Psoas muscle (tissue), 8 donors: ENCODE measurements around the gene PCID2. TPM values are rescaled to one million over a fixed set of nuclear protein-coding genes. Genes with fewer than 3 reads are reported as not detected.

Experiments
- ATAC-seq, 4 donors: fragments of 200-7000 bp; cut with Tn5 transposase; one replicate each; pipeline ENCODE4 v1.9.1; 2020; ENCODE audit warnings: moderate library complexity in 3 of 4, mild to moderate bottlenecking in 2 of 4
- DNase-seq, 2 donors: peaks; one replicate each; pipeline ENCODE4 v3.0.0-alpha.2; 2020
- H3K27ac ChIP-seq: fragments of 200-600 bp; one replicate; pipeline ENCODE4 v1.8.0; 2022
- H3K27me3 ChIP-seq, 3 donors: fragments of 200-600 bp in 1 of 3; one replicate each; pipeline versions ENCODE4 v1.6.1 to v1.8.0; 2013 to 2022; ENCODE audit warnings: low read length in 2 of 3, mild to moderate bottlenecking in 2 of 3, moderate library complexity in 1 of 3; ENCODE audit not compliant: insufficient read depth in 3 of 3
- H3K36me3 ChIP-seq, 2 donors: fragments of 200-600 bp in 1 of 2; one replicate each; pipeline versions ENCODE4 v1.6.1 to v1.8.0; 2013 to 2022; ENCODE audit warnings: low read depth in 1 of 2, mild to moderate bottlenecking in 1 of 2, moderate library complexity in 1 of 2; ENCODE audit not compliant: insufficient read depth in 1 of 2
- H3K4me1 ChIP-seq: fragments of 200-600 bp; one replicate; pipeline ENCODE4 v1.8.0; 2022
- H3K4me3 ChIP-seq: fragments of 200-600 bp; one replicate; pipeline ENCODE4 v1.8.0; 2022; ENCODE audit warnings: mild to moderate bottlenecking
- H3K9me3 ChIP-seq: fragments of 200-600 bp; one replicate; pipeline ENCODE4 v1.8.0; 2022
- WGBS, 3 donors: extraction: QIAGEN DNeasy Blood & Tissue Kit; methylation state at CpG; one replicate each; pipeline versions ENCODE4 v1.1.6 to v1.1.7; 2013; 5-methylcytosine and 5-hydroxymethylcytosine counted together
- intact Hi-C, 2 donors: fragments of 100-400 bp; cut with DNase I; formaldehyde crosslinking; loops; one replicate each; pipeline versions ENCODE4 v1.11.0 to v1.14.2; 2022
- polyA plus RNA-seq, 3 donors: library from polyadenylated mRNA; stranded (reverse); fragments of 200-250 nt; gene quantifications; one replicate each; pipeline ENCODE4 v1.2.3, GENCODE V29; 2013
- total RNA-seq, 4 donors: library from RNA; stranded (reverse); fragmentation: NEBNext Ultra II Directional in 2 of 4; extraction: Animal tissue kit (Norgen Biotek cat#: 25700) in 2 of 4; gene quantifications; one replicate each; pipeline versions ENCODE4 v1.2.1 to v1.2.4, GENCODE V29; 2021 to 2023
- TF ChIP-seq, protein P1 (sequence below): fragments of 200-600 bp; IDR thresholded peaks from one replicate; pipeline ENCODE4 v1.8.0; 2022; ENCODE audit warnings: antibody characterized with exemption
- donor health status: healthy with polysubstance abuse.
- donor health status: DM: no; HTN: no; CAD: no; lungs with moderate emphysema.
- donor health status: Bipolar disorder and iron deficiency.
- donor health status: healthy.
- donor health status: DM: yes; HTN: yes; CAD: no.
- donor health status: DM: no; HTN: no; CAD: no.
- donor health status: DM: no; HTN: no; CAD: no.
- donor health status: DM: yes; HTN: yes; CAD: no.

The PCID2 gene
- total and polyA plus RNA-seq, 7 donors: 19.9 to 37.1 (median 26.6) TPM

GRCh38 chr13:113151745-113152690 is 56.5 kb downstream of the PCID2 start:
- H3K27ac ChIP-seq: peak overlapping the region; percentile 86

GRCh38 chr13:113150550-113151365 is 57.7 kb downstream of the PCID2 start:
- intact Hi-C loops: loop anchor here in 1 of 2 donors (5.0 kb wide), 1 partner anchor 113 kb away; no protein-coding TSS in a partner anchor
- no peaks in the 10 kb centered on the region for H3K36me3 ChIP-seq
- H3K9me3 ChIP-seq: no peaks in the 10 kb centered on the region
- 81 to 87% (median 83%) methylated on average over 31 of the region's 31 CpGs for WGBS, 3 donors
- no peaks in the 10 kb centered on the region for H3K27me3 ChIP-seq
- TF ChIP-seq, protein P1, sequence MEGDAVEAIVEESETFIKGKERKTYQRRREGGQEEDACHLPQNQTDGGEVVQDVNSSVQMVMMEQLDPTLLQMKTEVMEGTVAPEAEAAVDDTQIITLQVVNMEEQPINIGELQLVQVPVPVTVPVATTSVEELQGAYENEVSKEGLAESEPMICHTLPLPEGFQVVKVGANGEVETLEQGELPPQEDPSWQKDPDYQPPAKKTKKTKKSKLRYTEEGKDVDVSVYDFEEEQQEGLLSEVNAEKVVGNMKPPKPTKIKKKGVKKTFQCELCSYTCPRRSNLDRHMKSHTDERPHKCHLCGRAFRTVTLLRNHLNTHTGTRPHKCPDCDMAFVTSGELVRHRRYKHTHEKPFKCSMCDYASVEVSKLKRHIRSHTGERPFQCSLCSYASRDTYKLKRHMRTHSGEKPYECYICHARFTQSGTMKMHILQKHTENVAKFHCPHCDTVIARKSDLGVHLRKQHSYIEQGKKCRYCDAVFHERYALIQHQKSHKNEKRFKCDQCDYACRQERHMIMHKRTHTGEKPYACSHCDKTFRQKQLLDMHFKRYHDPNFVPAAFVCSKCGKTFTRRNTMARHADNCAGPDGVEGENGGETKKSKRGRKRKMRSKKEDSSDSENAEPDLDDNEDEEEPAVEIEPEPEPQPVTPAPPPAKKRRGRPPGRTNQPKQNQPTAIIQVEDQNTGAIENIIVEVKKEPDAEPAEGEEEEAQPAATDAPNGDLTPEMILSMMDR: no peak
- H3K4me1 ChIP-seq: peaks cover 11% of the 10 kb centered on the region
- H3K4me3 ChIP-seq: no peak overlapping the region
- ATAC-seq (no peak), DNase-seq (no peak)
- no peak overlapping the region for H3K27ac ChIP-seq

More at GRCh38 chr13:113151745-113152690, 56.5 kb downstream of the PCID2 start:
- DNase-seq (peak; percentile 41 to 64), ATAC-seq (peak; percentile 43 to 72 (median 64))
- TF ChIP-seq, protein P1: no peak
- Histone ChIP-seq H3K9me3 (no peaks in the 10 kb centered on the region), H3K36me3 (no peaks in the 10 kb centered on the region), H3K4me3 (peak overlapping the region; percentile 68), H3K4me1 (peaks cover 11% of the 10 kb centered on the region), H3K27me3 (no peaks in the 10 kb centered on the region)
- 52 to 57% (median 55%) methylated on average over 24 to 28 of the region's 28 CpGs for WGBS, 3 donors
- intact Hi-C loops: loop anchor here in 1 of 2 donors (5.0 kb wide), 1 partner anchor 115 kb away; no protein-coding TSS in a partner anchor

GRCh38 chr13:113149711-113150549 is 58.5 kb downstream of the PCID2 start:
- intact Hi-C loops: loop anchor here in 1 of 2 donors (5.0 to 10.0 kb wide), 2 partner anchors 113 to 1685 kb away; no protein-coding TSS in a partner anchor
- H3K27me3 ChIP-seq: no peaks in the 10 kb centered on the region
- 86 to 91% (median 86%) methylated on average over 22 to 26 of the region's 26 CpGs for WGBS, 3 donors
- no peak overlapping the region for H3K27ac ChIP-seq
- DNase-seq (no peak), ATAC-seq (no peak)
- H3K9me3 ChIP-seq: no peaks in the 10 kb centered on the region
- H3K4me3 ChIP-seq: no peak overlapping the region
- no peaks in the 10 kb centered on the region for H3K36me3 ChIP-seq
- TF ChIP-seq, protein P1: no peak
- peaks cover 11% of the 10 kb centered on the region for H3K4me1 ChIP-seq

DNA sequence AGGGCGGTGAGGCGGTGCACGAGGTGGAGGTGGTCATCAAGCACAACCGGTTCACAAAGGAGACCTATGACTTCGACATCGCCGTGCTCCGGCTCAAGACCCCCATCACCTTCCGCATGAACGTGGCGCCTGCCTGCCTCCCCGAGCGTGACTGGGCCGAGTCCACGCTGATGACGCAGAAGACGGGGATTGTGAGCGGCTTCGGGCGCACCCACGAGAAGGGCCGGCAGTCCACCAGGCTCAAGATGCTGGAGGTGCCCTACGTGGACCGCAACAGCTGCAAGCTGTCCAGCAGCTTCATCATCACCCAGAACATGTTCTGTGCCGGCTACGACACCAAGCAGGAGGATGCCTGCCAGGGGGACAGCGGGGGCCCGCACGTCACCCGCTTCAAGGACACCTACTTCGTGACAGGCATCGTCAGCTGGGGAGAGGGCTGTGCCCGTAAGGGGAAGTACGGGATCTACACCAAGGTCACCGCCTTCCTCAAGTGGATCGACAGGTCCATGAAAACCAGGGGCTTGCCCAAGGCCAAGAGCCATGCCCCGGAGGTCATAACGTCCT is 59.4 kb downstream of the PCID2 start:
- Histone ChIP-seq H3K9me3 (no peaks in the 10 kb centered on the region), H3K36me3 (no peaks in the 10 kb centered on the region), H3K4me3 (no peak overlapping the region), H3K27me3 (no peaks in the 10 kb centered on the region), H3K4me1 (peaks cover 11% of the 10 kb centered on the region), H3K27ac (no peak overlapping the region)
- 92 to 94% (median 92%) methylated on average over 38 of the region's 38 CpGs for WGBS, 3 donors
- TF ChIP-seq, protein P1: no peak
- DNase-seq (no peak), ATAC-seq (no peak)
- intact Hi-C loops: loop anchor here in 1 of 2 donors (10.0 kb wide), 1 partner anchor 1684 kb away; no protein-coding TSS in a partner anchor
